ENCODE data around the gene LRFN3. TPM values are rescaled to one million over a fixed set of nuclear protein-coding genes. Genes with fewer than 3 reads are reported as not detected.
"Not testable (repeated sequence)": the region's sequence is repeated elsewhere in the genome, so short reads cannot be mapped to it uniquely, and the experiment has no call there.

The LRFN3 gene
- total RNA-seq, 1 donor from 2014 or later = 2.3 TPM

DNA sequence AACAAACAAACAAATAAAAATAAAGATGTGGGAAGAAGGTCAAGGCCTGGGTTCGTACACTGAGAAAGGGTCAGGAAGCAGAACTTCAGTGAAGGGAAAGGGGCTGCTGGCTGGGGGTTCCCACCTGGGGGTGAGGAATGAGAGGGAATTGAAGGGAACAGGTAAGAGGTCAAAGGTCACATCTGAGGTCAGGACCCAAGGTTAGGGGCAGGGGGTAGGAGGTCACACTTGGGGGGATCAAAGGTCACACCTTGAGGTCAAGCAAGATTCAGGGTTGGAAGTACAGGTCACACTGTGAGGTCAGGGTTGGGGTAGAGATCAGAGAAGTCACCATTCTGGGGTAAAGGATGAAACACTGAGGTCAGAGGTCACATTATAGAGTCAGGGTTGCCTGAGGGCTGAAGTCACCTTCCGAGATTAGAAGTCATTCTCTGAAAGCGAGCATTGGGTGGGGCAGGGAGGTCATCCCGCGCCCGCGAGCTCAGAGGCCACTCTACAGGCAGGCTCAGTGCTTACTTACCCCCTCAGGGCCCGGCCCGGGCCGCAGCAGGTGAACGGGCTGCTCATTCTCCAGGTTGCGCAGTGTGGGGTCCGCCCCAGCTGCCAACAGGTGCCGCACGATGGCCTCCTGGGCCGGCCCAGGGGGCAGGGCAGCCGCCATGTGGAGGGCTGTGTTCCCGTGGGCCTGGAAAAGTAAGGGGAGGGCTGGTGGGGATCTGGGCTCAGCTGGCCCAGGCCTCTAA, 46.6 kb upstream of the LRFN3 start:
- H3K36me3 ChIP-seq = no peaks in the 10 kb centered on the region
- DNase-seq (ENCODE audit: low spot score) = no peak
- H3K9me3 Mint-ChIP-seq = no peaks in the 10 kb centered on the region

DNA sequence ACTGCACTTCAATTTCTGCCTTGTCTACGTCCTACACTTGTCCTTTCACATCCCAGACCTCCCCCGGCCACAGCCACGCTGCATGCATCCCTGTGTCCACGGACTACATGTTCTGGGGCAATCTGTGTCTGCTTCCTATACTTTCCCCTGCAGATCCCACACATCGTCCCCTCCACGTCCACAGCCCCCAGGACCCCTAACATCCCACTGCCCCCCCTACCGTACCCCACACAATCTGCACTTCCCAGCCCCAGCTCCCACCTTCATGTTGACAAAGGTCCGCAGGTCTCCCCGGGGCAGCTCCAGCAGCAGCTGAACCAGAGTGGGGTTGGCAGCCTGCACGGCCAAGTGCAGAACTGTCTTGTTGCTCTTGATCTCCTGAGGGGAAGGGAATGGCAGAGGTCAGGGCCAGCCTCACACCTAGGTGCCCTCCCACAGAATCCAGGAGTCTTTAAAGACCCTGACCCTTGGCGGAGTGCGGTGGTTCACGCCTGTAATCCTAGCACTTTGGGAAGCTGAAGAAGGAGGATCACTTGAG, 46.0 kb upstream of the LRFN3 start:
- H3K36me3 Mint-ChIP-seq = peaks cover 20% of the 10 kb centered on the region

More for the DNA sequence above, 46.6 kb upstream of the LRFN3 start:
- no peak overlapping the region for H3K27ac ChIP-seq
- Mint-ChIP-seq H3K27me3 (ENCODE audit: insufficient read depth, low read depth) (peaks cover 2% of the 10 kb centered on the region), H3K4me1 (no peaks in the 10 kb centered on the region), H3K27ac (no peak overlapping the region), H3K4me3 (no peak overlapping the region), H3K36me3 (peaks cover 19% of the 10 kb centered on the region)
- no peaks in the 10 kb centered on the region for H3K9me3 ChIP-seq (ENCODE audit: low read depth)
- no peak overlapping the region for H3K4me2 ChIP-seq
- no peaks in the 10 kb centered on the region for H3K4me1 ChIP-seq
- no peaks in the 10 kb centered on the region for H3K79me2 ChIP-seq (ENCODE audit: low read depth)
- no peak for TF ChIP-seq EZH2phosphoT487 (IDR thresholded peaks at IDR 0.05)
- TF ChIP-seq, protein P1, sequence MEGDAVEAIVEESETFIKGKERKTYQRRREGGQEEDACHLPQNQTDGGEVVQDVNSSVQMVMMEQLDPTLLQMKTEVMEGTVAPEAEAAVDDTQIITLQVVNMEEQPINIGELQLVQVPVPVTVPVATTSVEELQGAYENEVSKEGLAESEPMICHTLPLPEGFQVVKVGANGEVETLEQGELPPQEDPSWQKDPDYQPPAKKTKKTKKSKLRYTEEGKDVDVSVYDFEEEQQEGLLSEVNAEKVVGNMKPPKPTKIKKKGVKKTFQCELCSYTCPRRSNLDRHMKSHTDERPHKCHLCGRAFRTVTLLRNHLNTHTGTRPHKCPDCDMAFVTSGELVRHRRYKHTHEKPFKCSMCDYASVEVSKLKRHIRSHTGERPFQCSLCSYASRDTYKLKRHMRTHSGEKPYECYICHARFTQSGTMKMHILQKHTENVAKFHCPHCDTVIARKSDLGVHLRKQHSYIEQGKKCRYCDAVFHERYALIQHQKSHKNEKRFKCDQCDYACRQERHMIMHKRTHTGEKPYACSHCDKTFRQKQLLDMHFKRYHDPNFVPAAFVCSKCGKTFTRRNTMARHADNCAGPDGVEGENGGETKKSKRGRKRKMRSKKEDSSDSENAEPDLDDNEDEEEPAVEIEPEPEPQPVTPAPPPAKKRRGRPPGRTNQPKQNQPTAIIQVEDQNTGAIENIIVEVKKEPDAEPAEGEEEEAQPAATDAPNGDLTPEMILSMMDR (IDR thresholded peaks at IDR 0.05) = no peak
- TF ChIP-seq EZH2 (IDR thresholded peaks at IDR 0.05) = no peak
- no peak overlapping the region for H3K4me3 ChIP-seq
- H3K9ac ChIP-seq = no peak overlapping the region
- H3F3A ChIP-seq (ENCODE audit: low read depth) = no peaks in the 10 kb centered on the region
- H3K27me3 ChIP-seq = no peaks in the 10 kb centered on the region
- H2AFZ ChIP-seq (replicated peaks) = no peak overlapping the region
- no peaks in the 10 kb centered on the region for H4K20me1 ChIP-seq (ENCODE audit: low read depth)

DNA sequence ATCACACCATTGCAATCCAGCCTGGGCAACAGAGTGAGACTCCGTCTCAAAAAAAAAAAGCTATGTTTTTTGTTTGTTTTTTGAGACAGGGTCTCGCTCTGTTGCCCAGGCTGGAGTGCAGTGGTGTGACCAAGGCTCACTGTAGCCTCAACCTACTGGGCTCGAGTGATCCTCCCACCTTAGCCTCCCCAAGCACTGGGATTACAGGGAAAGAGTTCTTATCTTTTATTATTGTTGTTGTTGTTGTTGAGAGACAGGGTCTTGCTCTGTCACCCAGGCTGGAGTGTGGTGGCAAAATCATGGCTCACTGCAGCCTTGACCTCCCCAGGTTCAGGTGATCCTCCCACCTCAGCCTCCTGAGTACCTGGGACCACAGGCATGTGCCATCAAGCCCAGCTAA, 44.4 kb upstream of the LRFN3 start:
- not testable (repeated sequence) for H3K4me1 ChIP-seq; DNase-seq (ENCODE audit: low spot score); H3K4me2 ChIP-seq; H3F3A ChIP-seq (ENCODE audit: low read depth); H3K27ac ChIP-seq; H4K20me1 ChIP-seq (ENCODE audit: low read depth); H3K27me3 Mint-ChIP-seq (ENCODE audit: insufficient read depth, low read depth); H3K9me3 ChIP-seq (ENCODE audit: low read depth); H3K27me3 ChIP-seq; H3K9me3 Mint-ChIP-seq; H3K27ac Mint-ChIP-seq; H3K4me1 Mint-ChIP-seq; H2AFZ ChIP-seq (replicated peaks); H3K79me2 ChIP-seq (ENCODE audit: low read depth); H3K4me3 Mint-ChIP-seq; H3K9ac ChIP-seq; H3K4me3 ChIP-seq; H3K36me3 ChIP-seq
- peaks cover 23% of the 10 kb centered on the region for H3K36me3 Mint-ChIP-seq

More for the DNA sequence above, 46.0 kb upstream of the LRFN3 start:
- Histone ChIP-seq H3K36me3 (no peaks in the 10 kb centered on the region), H3K27ac (no peak overlapping the region), H3K9me3 (ENCODE audit: low read depth) (no peaks in the 10 kb centered on the region), H3K9ac (no peak overlapping the region), H3K27me3 (no peaks in the 10 kb centered on the region), H3K79me2 (ENCODE audit: low read depth) (no peaks in the 10 kb centered on the region), H3K4me2 (no peak overlapping the region), H3F3A (ENCODE audit: low read depth) (no peaks in the 10 kb centered on the region), H4K20me1 (ENCODE audit: low read depth) (no peaks in the 10 kb centered on the region), H3K4me3 (no peak overlapping the region), H3K4me1 (no peaks in the 10 kb centered on the region), H2AFZ (replicated peaks) (no peak overlapping the region)
- no peak overlapping the region for H3K4me3 Mint-ChIP-seq
- TF ChIP-seq, protein P1 (IDR thresholded peaks at IDR 0.05) = no peak
- no peak for TF ChIP-seq EZH2phosphoT487 (IDR thresholded peaks at IDR 0.05)
- TF ChIP-seq EZH2 (IDR thresholded peaks at IDR 0.05) = no peak
- peaks cover 2% of the 10 kb centered on the region for H3K27me3 Mint-ChIP-seq (ENCODE audit: insufficient read depth, low read depth)
- no peaks in the 10 kb centered on the region for H3K4me1 Mint-ChIP-seq
- H3K9me3 Mint-ChIP-seq = no peaks in the 10 kb centered on the region
- no peak overlapping the region for H3K27ac Mint-ChIP-seq
- DNase-seq (ENCODE audit: low spot score) = no peak

DNA sequence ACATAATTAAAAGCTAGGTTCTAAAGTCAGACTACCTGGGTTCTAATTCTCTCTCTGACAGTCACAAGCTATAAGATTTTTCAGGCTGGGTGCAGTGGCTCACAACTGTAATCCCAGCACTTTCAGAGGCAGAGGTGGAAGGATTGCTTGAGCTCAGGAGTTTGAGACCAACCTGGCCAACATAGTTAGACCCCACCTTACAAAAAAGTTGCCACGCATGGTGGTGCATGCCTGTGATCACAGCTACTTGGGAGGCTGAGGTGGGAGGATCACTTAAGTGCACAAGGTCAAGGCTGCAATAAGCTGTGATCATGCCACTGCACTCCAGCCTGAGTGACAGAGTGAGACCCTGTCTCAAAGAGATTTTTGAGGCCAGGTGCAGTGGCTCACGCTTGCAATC, 41.8 kb upstream of the LRFN3 start:
- Histone ChIP-seq H3K4me1 (no peaks in the 10 kb centered on the region), H2AFZ (replicated peaks) (no peak overlapping the region), H3K4me2 (no peak overlapping the region), H3F3A (ENCODE audit: low read depth) (no peaks in the 10 kb centered on the region), H3K27ac (no peak overlapping the region), H3K27me3 (peaks cover 7% of the 10 kb centered on the region), H3K79me2 (ENCODE audit: low read depth) (peaks cover 4% of the 10 kb centered on the region), H3K36me3 (no peaks in the 10 kb centered on the region), H4K20me1 (ENCODE audit: low read depth) (no peaks in the 10 kb centered on the region), H3K4me3 (no peak overlapping the region), H3K9ac (no peak overlapping the region), H3K9me3 (ENCODE audit: low read depth) (no peaks in the 10 kb centered on the region)
- Mint-ChIP-seq H3K27ac (no peak overlapping the region), H3K4me1 (peaks cover 4% of the 10 kb centered on the region), H3K4me3 (no peak overlapping the region), H3K27me3 (ENCODE audit: insufficient read depth, low read depth) (peaks cover 2% of the 10 kb centered on the region), H3K36me3 (peaks cover 10% of the 10 kb centered on the region), H3K9me3 (no peaks in the 10 kb centered on the region)
- DNase-seq (ENCODE audit: low spot score) = no peak
- TF ChIP-seq, protein P1 (IDR thresholded peaks at IDR 0.05) = no peak
- no peak for TF ChIP-seq EZH2phosphoT487 (IDR thresholded peaks at IDR 0.05)
- no peak for TF ChIP-seq EZH2 (IDR thresholded peaks at IDR 0.05)

Data from neural progenitor cell (in vitro differentiated cells).